HTR-8/SVneo (cell line): ENCODE measurements around the gene TFF2.
A peak's percentile ranks its signal among the peaks of the same experiment; 100 is the strongest.

Source experiments
- DNase-seq: peaks from one replicate; pipeline ENCODE4 v3.0.0; 2011; ENCODE audit warnings: low spot score, mixed read lengths; ENCODE audit not compliant: insufficient read length
- FAIRE-seq: peaks from 2 replicates; lab custom pipeline; 2011; peaks lifted over from hg19 to GRCh38; lab: Jason Lieb, UNC

Gene TFF2

GRCh38 chr21:42349420-42350317, 1.1 kb downstream of the TFF2 start:
- FAIRE-seq (no peak), DNase-seq (no peak)

- DNase-seq: no peak
Measured at GRCh38 chr21:42348762-42349161, 2.0 kb downstream of the TFF2 start.

GRCh38 chr21:42347601-42348327, 3.0 kb downstream of the TFF2 start:
- DNase-seq: no peak
- no peak for FAIRE-seq

More at GRCh38 chr21:42348762-42349161, 2.0 kb downstream of the TFF2 start:
- FAIRE-seq: no peak

GRCh38 chr21:42346866-42347600, 3.8 kb downstream of the TFF2 start:
- FAIRE-seq: no peak
- DNase-seq: no peak

GRCh38 chr21:42346441-42346840, 4.4 kb downstream of the TFF2 start:
- no peak for FAIRE-seq
- DNase-seq: no peak

- DNase-seq: no peak
- FAIRE-seq: no peak
Measured at GRCh38 chr21:42344631-42345030, 6.2 kb downstream of the TFF2 start.

GRCh38 chr21:42343963-42344510, 6.8 kb downstream of the TFF2 start:
- DNase-seq (no peak), FAIRE-seq (no peak)

- DNase-seq (no peak), FAIRE-seq (no peak)
Measured at GRCh38 chr21:42343556-42343955, 7.2 kb downstream of the TFF2 start.

- DNase-seq (no peak), FAIRE-seq (no peak)
Measured at GRCh38 chr21:42343101-42343500, 7.7 kb downstream of the TFF2 start.

GRCh38 chr21:42341776-42342542, 8.8 kb downstream of the TFF2 start:
- no peak for DNase-seq
- FAIRE-seq: no peak

GRCh38 chr21:42340187-42341050, 10.4 kb downstream of the TFF2 start:
- FAIRE-seq: no peak
- DNase-seq: no peak

GRCh38 chr21:42338729-42339715, 11.8 kb downstream of the TFF2 start:
- DNase-seq (no peak), FAIRE-seq (no peak)

- FAIRE-seq: no peak
- DNase-seq: peak; percentile 25
Measured at GRCh38 chr21:42337830-42338728, 12.7 kb downstream of the TFF2 start.

GRCh38 chr21:42337276-42337675, 13.5 kb downstream of the TFF2 start:
- DNase-seq (no peak), FAIRE-seq (no peak)

GRCh38 chr21:42336054-42336453, 14.7 kb downstream of the TFF2 start:
- DNase-seq: peak; percentile 18
- FAIRE-seq: no peak

GRCh38 chr21:42332557-42333317, 18.1 kb downstream of the TFF2 start:
- no peak for FAIRE-seq
- no peak for DNase-seq
